Naive thymus-derived CD4-positive, alpha-beta T cell (primary cell): ENCODE measurements around the gene PHOSPHO2. TPM values are rescaled to one million over a fixed set of nuclear protein-coding genes. Genes with fewer than 3 reads are reported as not detected.
"Not testable (repeated sequence)": the region's sequence is repeated elsewhere in the genome, so short reads cannot be mapped to it uniquely, and the experiment has no call there.

ENCODE experiments used
- ATAC-seq: fragments of 150-1000 bp; cut with Tn5 transposase; 2 replicates; pipeline ENCODE4 v1.10.0; 2021; ENCODE audit warnings: mild to moderate bottlenecking, moderate library complexity
- CTCF ChIA-PET: fragments of 350-600 bp; sonication (Branson Sonifier 250); formaldehyde crosslinking; loops from one replicate; lab custom pipeline; 2021; ENCODE audit warnings: antibody characterized with exemption; lab: Charles Lee
- POLR2A ChIA-PET: fragments of 350-600 bp; sonication (Branson Sonifier 250); formaldehyde crosslinking; loops from one replicate; lab custom pipeline; 2021; ENCODE audit warnings: antibody characterized with exemption, inconsistent platforms; lab: Charles Lee
- DNase-seq, 9 donors: peaks; one replicate each; pipeline versions ENCODE4 v3.0.0 to v3.0.0-alpha.2; 2020 to 2022; ENCODE audit warnings: mixed read lengths in 1 of 9
- H3K27ac ChIP-seq: one replicate; pipeline ENCODE4 v1.7.0; 2013; ENCODE audit warnings: mild to moderate bottlenecking, low read depth, low read length, moderate library complexity
- H3K27me3 ChIP-seq, 2 donors: one replicate each; pipeline ENCODE4 v1.7.0; 2013; ENCODE audit warnings: low read length in 2 of 2, mild to moderate bottlenecking in 2 of 2, moderate library complexity in 2 of 2; ENCODE audit not compliant: control insufficient read depth in 2 of 2, insufficient read depth in 2 of 2
- H3K36me3 ChIP-seq, 3 experiments: 1 replicate in 2 of 3; 2 replicates in 1 of 3; pipeline ENCODE4 v1.7.0; 2013; ENCODE audit warnings: low read length in 3 of 3, mild to moderate bottlenecking in 3 of 3, moderate library complexity in 1 of 3; ENCODE audit not compliant: insufficient read depth in 3 of 3, control insufficient read depth in 2 of 3
- H3K4me1 ChIP-seq, 2 donors: one replicate each; pipeline ENCODE4 v1.7.0; 2013; ENCODE audit warnings: low read length in 2 of 2, mild to moderate bottlenecking in 2 of 2, moderate library complexity in 1 of 2; ENCODE audit not compliant: control insufficient read depth in 2 of 2, insufficient read depth in 2 of 2
- H3K4me3 ChIP-seq: 2 replicates; pipeline ENCODE4 v1.7.0; 2013; ENCODE audit warnings: mild to moderate bottlenecking, low read length
- H3K9me3 ChIP-seq, 3 experiments: 1 replicate in 2 of 3; 2 replicates in 1 of 3; pipeline ENCODE4 v1.7.0; 2013; ENCODE audit warnings: low read length in 3 of 3; ENCODE audit not compliant: control insufficient read depth in 2 of 3
- H3K27ac Mint-ChIP-seq, 9 donors: one replicate each; pipeline ENCODE4 v1.8.0; 2020 to 2022; ENCODE audit warnings: mixed read lengths in 9 of 9, mild to moderate bottlenecking in 8 of 9, moderate library complexity in 5 of 9, inconsistent platforms in 2 of 9
- H3K27me3 Mint-ChIP-seq, 5 donors: one replicate each; pipeline ENCODE4 v1.8.0; 2021 to 2022; ENCODE audit warnings: mixed read lengths in 5 of 5, mild to moderate bottlenecking in 1 of 5
- H3K36me3 Mint-ChIP-seq, 5 donors: one replicate each; pipeline ENCODE4 v1.8.0; 2020 to 2022; ENCODE audit warnings: mixed read lengths in 5 of 5, mild to moderate bottlenecking in 3 of 5, inconsistent platforms in 1 of 5
- H3K4me1 Mint-ChIP-seq, 7 donors: one replicate each; pipeline ENCODE4 v1.8.0; 2020 to 2022; ENCODE audit warnings: mixed read lengths in 7 of 7, mild to moderate bottlenecking in 3 of 7, inconsistent platforms in 1 of 7
- H3K4me3 Mint-ChIP-seq, 10 donors: one replicate each; pipeline ENCODE4 v1.8.0; 2020 to 2022; ENCODE audit warnings: mild to moderate bottlenecking in 10 of 10, mixed read lengths in 10 of 10, moderate library complexity in 6 of 10, inconsistent platforms in 2 of 10
- H3K9me3 Mint-ChIP-seq, 11 donors: one replicate each; pipeline ENCODE4 v1.8.0; 2020 to 2022; ENCODE audit warnings: mixed read lengths in 11 of 11, mild to moderate bottlenecking in 4 of 11, inconsistent platforms in 1 of 11, moderate library complexity in 1 of 11
- intact Hi-C, 2 donors: fragments of 100-400 bp; cut with micrococcal nuclease; formaldehyde crosslinking; loops; one replicate each; pipeline ENCODE4 v1.15.1; 2023
- polyA plus RNA-seq, 2 donors: library from polyadenylated mRNA; unstranded; fragments of 300-500 nt; fragmentation: Illumina TruSeq; gene quantifications; one replicate each; pipeline ENCODE4 v1.2.3, GENCODE V29; 2021
- total RNA-seq, 6 experiments: library from RNA in 5 of 6; stranded (reverse) in 5 of 6; gene quantifications; 1 replicate in 5 of 6; 2 replicates in 1 of 6; pipeline ENCODE4 v1.2.3 and lab custom pipeline; 2021 to 2026

The PHOSPHO2 gene
- total and polyA plus RNA-seq, 7 experiments from 2014 or later = 3.5 to 9.5 (median 7.5) TPM

GRCh38 chr2:169687943-169688342 lies 6.3 kb upstream of the PHOSPHO2 start:
- intact Hi-C loops, H3K27ac Mint-ChIP-seq, H3K27me3 ChIP-seq, H3K4me3 ChIP-seq, H3K4me3 Mint-ChIP-seq, H3K27ac ChIP-seq, DNase-seq, ATAC-seq, H3K4me1 Mint-ChIP-seq, H3K9me3 ChIP-seq, H3K36me3 ChIP-seq, CTCF ChIA-PET, POLR2A ChIA-PET: not testable (repeated sequence)
- Mint-ChIP-seq H3K9me3 (peaks cover 7 to 33% (median 16%) of the 10 kb centered on the region in 11 donors), H3K27me3 (peaks cover 0 to 26% (median 16%) of the 10 kb centered on the region in 5 donors), H3K36me3 (peaks cover 4 to 11% (median 10%) of the 10 kb centered on the region in 5 donors)
- peaks cover 0 to 13% of the 10 kb centered on the region in 2 donors for H3K4me1 ChIP-seq

GRCh38 chr2:169690958-169691357 lies 3.3 kb upstream of the PHOSPHO2 start:
- Mint-ChIP-seq H3K27me3 (peaks cover 0 to 30% (median 16%) of the 10 kb centered on the region in 5 donors), H3K27ac (no peak overlapping the region), H3K4me3 (no peak overlapping the region), H3K4me1 (peaks cover 3 to 19% (median 18%) of the 10 kb centered on the region in 7 donors), H3K36me3 (peaks cover 4 to 13% (median 10%) of the 10 kb centered on the region in 5 donors), H3K9me3 (peaks cover 7 to 34% (median 16%) of the 10 kb centered on the region in 11 donors)
- Histone ChIP-seq H3K4me3 (no peak overlapping the region), H3K9me3 (no peaks in the 10 kb centered on the region), H3K4me1 (peaks cover 5 to 6% of the 10 kb centered on the region in 2 donors), H3K27ac (no peak overlapping the region), H3K36me3 (no peaks in the 10 kb centered on the region), H3K27me3 (no peaks in the 10 kb centered on the region)
- ATAC-seq = no peak
- intact Hi-C loops = loop anchor here (5.0 kb wide), 4 partner anchors 64 to 1444 kb away; partner anchors contain the start of genes BBS5 (in 1 of the 2), LRP2 (in 1 of the 2) and STK39 (in 1 of the 2)
- no peak for DNase-seq
- POLR2A ChIA-PET = no interaction called here
- CTCF ChIA-PET = no interaction called here

- Mint-ChIP-seq H3K9me3 (peaks cover 7 to 34% (median 15%) of the 10 kb centered on the region in 11 donors), H3K27ac (peak overlapping the region in 6 of 9 donors; percentile 17 to 100 (median 73)), H3K4me1 (peaks cover 3 to 22% (median 18%) of the 10 kb centered on the region in 7 donors), H3K4me3 (no peak overlapping the region), H3K36me3 (peaks cover 4 to 18% (median 11%) of the 10 kb centered on the region in 5 donors), H3K27me3 (peaks cover 0 to 30% (median 13%) of the 10 kb centered on the region in 5 donors)
- Histone ChIP-seq H3K27ac (no peak overlapping the region), H3K4me1 (peaks cover 5 to 6% of the 10 kb centered on the region in 2 donors), H3K4me3 (no peak overlapping the region), H3K27me3 (no peaks in the 10 kb centered on the region), H3K36me3 (no peaks in the 10 kb centered on the region), H3K9me3 (no peaks in the 10 kb centered on the region)
- ChIA-PET POLR2A (no interaction called here), CTCF (interaction anchor here (0.6 kb wide), 1 partner anchor 166 kb away, joined by 3 read pairs; no protein-coding TSS in a partner anchor)
- intact Hi-C loops = loop anchor here (5.0 kb wide), 4 partner anchors 65 to 1445 kb away; partner anchors contain the start of genes BBS5 (in 1 of the 2), LRP2 (in 1 of the 2) and STK39 (in 1 of the 2)
- no peak for DNase-seq
- no peak for ATAC-seq
Measured at GRCh38 chr2:169692718-169693117, 1.6 kb upstream of the PHOSPHO2 start.

GRCh38 chr2:169693360-169693759 lies 909 bp upstream of the PHOSPHO2 start:
- Mint-ChIP-seq H3K4me1 (peaks cover 5 to 22% (median 18%) of the 10 kb centered on the region in 7 donors), H3K9me3 (peaks cover 5 to 32% (median 15%) of the 10 kb centered on the region in 11 donors), H3K27ac (peak overlapping the region; percentile 88 to 100 (median 99)), H3K36me3 (peaks cover 4 to 18% (median 10%) of the 10 kb centered on the region in 5 donors), H3K4me3 (peak overlapping the region; percentile 86 to 98 (median 90)), H3K27me3 (peaks cover 0 to 30% (median 13%) of the 10 kb centered on the region in 5 donors)
- CTCF ChIA-PET = interaction anchor here (0.5 to 0.6 kb wide), 2 partner anchors 79 to 110 kb away, joined by 3 to 7 read pairs; no protein-coding TSS in a partner anchor
- Histone ChIP-seq H3K27me3 (no peaks in the 10 kb centered on the region), H3K27ac (peak overlapping the region; percentile 87), H3K9me3 (no peaks in the 10 kb centered on the region), H3K4me3 (no peak overlapping the region), H3K36me3 (no peaks in the 10 kb centered on the region), H3K4me1 (peaks cover 5 to 6% of the 10 kb centered on the region in 2 donors)
- POLR2A ChIA-PET = interaction anchor here (1.4 to 2.5 kb wide), 2 partner anchors 105 to 110 kb away, joined by 3 to 8 read pairs; partner anchors contain the start of gene SSB
- DNase-seq = peak in 5 of 9 donors; percentile 6 to 35 (median 20)
- no peak for ATAC-seq
- intact Hi-C loops = loop anchor here (5.0 kb wide), 4 partner anchors 66 to 1446 kb away; partner anchors contain the start of genes BBS5 (in 1 of the 2), LRP2 (in 1 of the 2) and STK39 (in 1 of the 2)

- intact Hi-C loops = loop anchor here (1.0 to 5.0 kb wide), 12 partner anchors 38 to 1739 kb away; partner anchors contain the start of genes BBS5 (in 2 of the 2), FASTKD1 (in 2 of the 2), PPIG (in 2 of the 2) and UBR3 (in 2 of the 2)
- H3K27me3 Mint-ChIP-seq = peaks cover 0 to 30% (median 10%) of the 10 kb centered on the region in 5 donors
- ATAC-seq (no peak), DNase-seq (no peak)
- peak overlapping the region; percentile 87 for H3K27ac ChIP-seq
- H3K4me3 Mint-ChIP-seq = peak overlapping the region; percentile 86 to 98 (median 90)
- H3K4me1 ChIP-seq = peaks cover 5 to 6% of the 10 kb centered on the region in 2 donors
- H3K9me3 Mint-ChIP-seq = peaks cover 0 to 21% (median 11%) of the 10 kb centered on the region in 11 donors
- no peaks in the 10 kb centered on the region for H3K9me3 ChIP-seq
- peak overlapping the region; percentile 61 for H3K4me3 ChIP-seq
- H3K36me3 ChIP-seq = no peaks in the 10 kb centered on the region
- H3K27ac Mint-ChIP-seq = peak overlapping the region; percentile 88 to 100 (median 99)
- no peaks in the 10 kb centered on the region for H3K27me3 ChIP-seq
- ChIA-PET POLR2A (interaction anchor here (2.5 kb wide), 1 partner anchor 104 kb away, joined by 8 read pairs; the partner anchor contains the start of gene SSB), CTCF (interaction anchor here (1.0 kb wide), 1 partner anchor 131 kb away, joined by 4 read pairs; no protein-coding TSS in a partner anchor)
- peaks cover 5 to 23% (median 19%) of the 10 kb centered on the region in 7 donors for H3K4me1 Mint-ChIP-seq
- peaks cover 3 to 26% (median 20%) of the 10 kb centered on the region in 5 donors for H3K36me3 Mint-ChIP-seq
Measured at GRCh38 chr2:169694894-169695260, 608 bp downstream of the PHOSPHO2 start.

- H3K27ac Mint-ChIP-seq = peak overlapping the region in 1 of 9 donors; percentile 12
- CTCF ChIA-PET = no interaction called here
- Histone ChIP-seq H3K4me3 (no peak overlapping the region), H3K4me1 (peaks cover 5 to 6% of the 10 kb centered on the region in 2 donors), H3K36me3 (no peaks in the 10 kb centered on the region), H3K9me3 (no peaks in the 10 kb centered on the region), H3K27ac (no peak overlapping the region), H3K27me3 (no peaks in the 10 kb centered on the region)
- peaks cover 0 to 23% (median 3%) of the 10 kb centered on the region in 5 donors for H3K27me3 Mint-ChIP-seq
- peak overlapping the region in 1 of 10 donors; percentile 4 for H3K4me3 Mint-ChIP-seq
- intact Hi-C loops = no loop called here
- no peak for DNase-seq
- peaks cover 3 to 27% (median 23%) of the 10 kb centered on the region in 5 donors for H3K36me3 Mint-ChIP-seq
- peaks cover 5 to 24% (median 19%) of the 10 kb centered on the region in 7 donors for H3K4me1 Mint-ChIP-seq
- POLR2A ChIA-PET = no interaction called here
- H3K9me3 Mint-ChIP-seq = peaks cover 0 to 10% (median 4%) of the 10 kb centered on the region in 11 donors
- ATAC-seq = no peak
Measured at GRCh38 chr2:169696381-169696780, 2.1 kb downstream of the PHOSPHO2 start.
